Central memory CD4-positive, alpha-beta T cell (primary cell): ENCODE results near the gene TAF15.

ENCODE experiments used
- DNase-seq: peaks from one replicate; pipeline ENCODE4 v3.0.0; 2022
- total RNA-seq, 3 experiments: gene quantifications; one replicate each; lab custom pipeline; 2026; lab: John Stamatoyannopoulos, UW

Gene TAF15
- total RNA-seq: 36.6 to 114 (median 42.3) reads per million in 3 experiments

DNA sequence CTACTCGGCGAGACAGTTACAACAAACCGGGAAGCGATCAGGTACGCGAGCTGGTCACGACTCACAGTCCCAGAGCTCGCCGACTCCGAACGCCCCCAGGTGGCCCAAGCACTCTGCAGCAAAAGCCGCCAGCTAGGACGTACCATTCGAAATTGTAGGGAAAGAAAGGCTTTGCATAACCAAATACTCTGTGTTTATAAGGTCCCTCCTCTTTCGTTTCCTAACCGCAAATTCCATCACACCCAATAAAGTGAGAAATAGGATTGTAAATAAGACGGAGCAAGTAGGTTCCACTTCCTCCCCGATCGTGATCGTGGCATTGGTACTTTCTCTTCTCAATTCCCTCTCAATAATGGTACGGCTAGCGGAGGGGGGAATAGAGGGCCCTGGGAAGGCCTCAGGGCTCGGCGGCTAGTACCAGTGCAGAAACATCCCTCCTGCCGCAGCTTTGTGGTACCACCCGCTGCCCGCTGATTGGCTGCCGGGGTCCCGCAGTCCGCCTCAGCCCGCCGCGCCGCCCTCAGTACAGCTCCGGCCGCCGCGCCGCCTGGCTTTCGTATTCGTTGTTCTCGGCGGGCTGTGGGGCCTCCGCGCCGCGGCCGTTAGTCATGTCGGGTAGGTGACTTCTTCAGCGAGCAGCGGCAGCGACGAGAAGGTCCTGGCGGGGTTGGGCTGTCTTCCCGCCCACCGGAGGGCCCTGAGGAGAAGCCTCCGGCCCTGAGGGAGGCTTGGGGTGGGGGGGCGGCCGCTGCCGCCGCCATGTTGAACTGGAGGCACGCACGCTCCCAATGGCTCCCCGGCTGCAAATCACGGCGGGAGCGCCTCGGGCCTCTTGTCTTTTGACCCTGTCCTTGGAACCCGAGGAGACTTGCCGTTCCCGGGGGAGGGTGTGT is at the start of gene TAF15:
Gene TAF15 (plus strand): TSS at position 523 of the 893 bp plus-strand sequence. CDS start 86 bp downstream, at position 609.
- DNase-seq: peak; percentile 97

DNA sequence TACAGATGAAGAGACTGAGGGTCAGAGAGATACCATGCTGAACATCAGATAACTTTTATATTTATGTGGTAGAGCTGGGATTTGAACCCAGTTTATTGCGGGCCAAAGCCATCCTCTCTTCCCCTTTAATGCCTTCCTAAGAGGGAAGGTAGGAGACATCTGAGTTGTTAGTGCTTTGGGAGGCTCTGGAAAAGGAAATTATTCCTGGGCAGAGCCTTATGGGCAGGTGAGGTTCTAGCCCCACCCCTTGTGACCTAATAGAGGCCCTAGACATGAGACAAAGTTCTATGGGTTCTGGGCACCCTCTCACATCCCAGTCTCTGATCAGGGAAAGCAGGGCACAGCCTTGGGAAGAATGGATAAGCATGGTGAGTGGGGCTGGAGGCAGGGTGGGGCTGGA is 48.7 kb upstream of the TAF15 start, which contains the start of gene C17orf50:
Gene C17orf50 (plus strand): TSS at position 301 of the 400 bp plus-strand sequence. CDS start 55 bp downstream, at position 356.
- DNase-seq: no peak

DNA sequence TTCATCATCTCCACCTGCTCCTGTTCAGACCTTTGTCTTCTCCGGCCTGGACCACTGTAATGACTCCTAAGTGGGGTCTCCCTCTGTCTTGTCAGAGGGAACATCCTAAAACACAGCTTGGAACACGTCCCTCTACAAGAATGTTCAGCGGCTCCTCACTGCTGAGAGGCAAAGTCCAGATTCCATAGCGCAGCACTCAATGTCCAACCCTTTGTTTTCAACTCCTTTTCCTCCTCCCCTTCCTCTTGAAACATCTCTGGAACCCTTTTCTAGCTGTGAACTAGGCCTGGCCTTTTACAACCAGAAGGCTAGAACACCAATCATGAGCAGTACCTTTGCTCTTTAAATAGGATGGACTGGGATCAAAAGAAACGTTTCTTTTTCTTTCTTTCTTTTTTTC is 47.7 kb upstream of the TAF15 start:
- DNase-seq: no peak

DNA sequence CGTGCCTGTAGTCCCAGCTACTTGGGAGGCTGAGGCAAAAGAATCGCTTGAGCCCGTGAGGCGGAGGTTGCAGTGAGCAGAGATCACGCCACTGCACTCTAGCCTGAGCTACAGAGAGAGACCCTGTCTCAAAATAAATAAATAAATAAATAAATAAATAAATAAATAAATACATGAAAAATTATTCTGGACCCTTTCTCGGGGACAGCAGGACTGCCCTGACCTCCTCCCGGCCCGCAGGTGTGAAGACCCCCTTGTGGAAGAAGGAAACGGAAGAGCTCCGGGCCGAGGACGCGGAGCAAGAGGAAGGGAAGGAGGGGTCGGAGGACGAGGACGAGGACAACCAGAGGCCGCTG is 45.5 kb upstream of the TAF15 start:
- DNase-seq: no peak

DNA sequence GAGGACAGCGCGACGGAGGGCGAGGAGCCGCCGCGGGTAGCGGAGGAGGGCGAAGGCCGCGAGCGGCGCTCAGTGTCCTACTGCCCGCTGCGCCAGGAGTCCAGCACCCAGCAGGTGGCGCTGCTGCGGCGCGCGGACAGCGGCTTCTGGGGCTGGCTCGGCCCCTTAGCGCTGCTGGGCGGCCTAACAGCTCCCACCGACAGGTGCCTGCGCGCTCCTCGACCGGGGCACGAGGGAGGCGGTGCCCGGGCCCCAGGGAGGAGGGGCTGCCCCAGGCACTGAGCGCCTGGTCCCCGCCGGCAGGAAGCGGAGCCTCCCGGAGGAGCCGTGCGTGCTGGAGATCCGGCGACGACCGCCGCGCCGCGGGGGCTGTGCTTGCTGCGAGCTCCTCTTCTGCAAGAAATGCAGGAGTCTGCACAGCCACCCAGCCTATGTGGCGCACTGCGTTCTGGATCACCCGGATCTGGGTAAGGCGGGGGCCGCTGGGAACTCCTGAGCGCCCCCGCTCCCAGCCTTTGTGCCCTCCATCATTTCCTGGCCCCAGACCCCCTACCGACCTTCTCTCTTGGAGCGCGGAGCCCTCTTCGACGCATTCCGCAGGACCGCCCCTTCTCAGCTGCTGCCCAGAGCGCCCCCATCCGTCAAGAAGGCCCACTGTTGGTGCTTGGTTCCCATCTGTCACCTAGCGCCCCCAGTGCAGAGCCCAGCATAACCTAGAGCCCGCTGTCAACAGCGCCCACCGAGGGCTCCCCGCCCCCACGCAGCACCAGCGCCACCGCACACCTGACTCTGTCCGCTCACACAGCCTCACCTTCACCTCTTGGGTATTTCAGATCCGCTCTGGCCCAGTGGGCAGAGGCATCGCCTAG is 44.9 kb upstream of the TAF15 start:
- peak; percentile 79 for DNase-seq

DNA sequence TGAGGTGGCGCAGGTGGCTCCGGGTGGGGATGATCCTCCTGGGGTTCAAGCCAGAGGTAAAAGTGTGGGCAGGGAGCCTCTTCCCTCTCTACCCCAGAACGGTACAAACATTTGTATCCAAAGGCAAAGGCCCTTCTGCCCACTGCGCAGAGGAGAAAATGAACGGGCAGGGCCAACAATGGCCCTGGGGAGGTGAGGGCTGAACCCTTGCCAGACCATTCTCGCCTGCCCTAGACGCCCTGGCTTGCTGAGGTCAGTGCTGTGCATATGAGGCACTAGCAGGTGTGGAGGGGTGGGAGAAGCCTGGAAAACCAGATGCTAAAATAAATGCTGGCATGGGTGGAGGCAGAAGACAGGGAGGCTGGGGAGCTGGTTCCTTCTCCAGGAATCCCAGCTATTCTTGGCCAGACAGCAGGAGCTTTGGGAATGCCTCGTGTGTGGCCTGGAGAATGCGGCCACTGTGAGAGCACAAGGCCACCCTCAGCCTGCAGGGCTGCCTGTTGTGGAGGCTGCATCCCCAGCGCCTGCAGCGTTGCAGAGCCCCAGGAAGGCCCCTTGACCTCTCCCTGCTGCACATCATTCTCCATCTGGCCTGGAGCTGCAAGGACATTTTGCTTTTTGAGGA is 44.1 kb upstream of the TAF15 start:
- no peak for DNase-seq

DNA sequence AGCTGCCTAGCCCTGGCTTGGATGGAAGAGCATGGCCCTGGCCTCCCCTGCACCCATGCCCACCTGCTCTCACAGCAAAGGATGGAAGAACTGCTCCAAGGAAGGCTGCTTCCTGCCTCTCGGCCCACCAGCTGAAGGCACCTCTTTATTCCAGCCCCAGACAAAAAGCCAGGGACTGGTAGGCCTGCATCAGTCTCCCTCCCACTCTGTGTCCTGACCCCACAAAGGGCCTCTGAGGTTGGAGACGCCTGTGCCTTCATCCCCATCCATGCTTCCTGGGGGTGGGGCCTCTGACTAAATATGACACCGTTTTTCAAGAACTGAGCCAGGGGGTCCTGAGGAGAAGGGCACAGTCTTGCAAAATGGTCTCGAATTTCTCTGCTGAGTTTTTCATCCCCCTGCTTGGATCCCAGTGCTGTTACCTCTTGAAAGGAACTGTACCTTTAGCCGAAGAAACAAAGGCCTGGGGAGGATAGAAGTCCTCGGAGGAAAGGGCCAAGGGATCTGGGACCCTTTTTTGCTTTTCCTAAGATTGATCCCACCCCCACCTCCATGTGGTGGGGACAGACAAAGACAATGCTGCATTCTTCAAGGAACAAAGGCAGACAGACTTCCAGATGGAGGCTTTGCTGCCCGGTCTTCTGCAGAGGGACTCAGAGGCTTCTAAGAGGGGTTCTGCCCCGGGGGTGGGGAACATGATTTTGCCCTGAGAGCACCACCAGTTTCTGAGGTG is 43.4 kb upstream of the TAF15 start:
- no peak for DNase-seq

DNA sequence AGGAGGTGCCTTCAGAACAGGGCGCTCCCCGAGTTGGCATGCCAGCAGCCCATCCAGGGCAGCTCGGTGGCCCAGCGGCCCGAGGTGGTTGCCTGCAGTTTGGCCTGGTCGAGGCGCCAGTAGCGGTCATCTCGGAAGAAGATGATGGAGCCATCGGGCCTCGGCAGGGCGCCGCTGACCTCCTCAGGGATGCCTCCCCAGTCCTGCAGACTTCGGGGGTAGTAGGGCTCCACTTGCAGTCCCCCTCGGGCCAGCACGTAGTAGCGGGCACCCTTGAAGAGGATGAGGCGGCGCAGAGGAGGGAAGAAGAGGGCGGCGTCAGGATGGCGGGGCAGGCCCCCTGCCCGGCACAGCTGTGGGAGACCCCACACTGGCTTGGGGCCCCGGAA is 42.8 kb upstream of the TAF15 start:
- no peak for DNase-seq

DNA sequence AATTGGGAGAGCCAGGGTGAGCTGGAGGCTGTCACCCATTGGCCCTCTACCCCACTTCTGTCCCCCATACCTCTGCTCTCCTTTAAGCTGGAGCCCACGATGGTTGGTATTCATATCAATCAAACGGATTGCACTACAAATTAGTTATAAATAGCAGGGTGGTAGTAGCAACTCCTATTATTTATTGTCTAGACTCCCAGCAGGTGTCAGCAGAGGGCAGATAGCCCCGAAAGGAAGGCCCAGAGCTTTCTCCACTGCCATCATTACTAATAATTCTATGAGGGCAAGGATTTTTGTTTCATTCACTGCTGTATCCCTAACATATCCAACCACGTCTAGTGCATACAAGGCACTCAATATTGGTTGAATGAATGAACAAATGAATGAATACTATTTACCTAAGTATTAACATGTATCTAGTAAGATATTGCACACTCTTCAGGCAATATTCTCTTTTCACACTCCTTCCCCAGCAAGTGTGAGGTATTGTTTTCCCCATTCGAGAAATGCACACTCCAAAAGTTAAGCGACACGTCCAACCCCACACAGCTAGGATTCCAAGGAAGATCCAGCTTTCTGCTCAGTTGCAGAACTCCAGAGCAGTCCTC is 42.3 kb upstream of the TAF15 start:
- no peak for DNase-seq

DNA sequence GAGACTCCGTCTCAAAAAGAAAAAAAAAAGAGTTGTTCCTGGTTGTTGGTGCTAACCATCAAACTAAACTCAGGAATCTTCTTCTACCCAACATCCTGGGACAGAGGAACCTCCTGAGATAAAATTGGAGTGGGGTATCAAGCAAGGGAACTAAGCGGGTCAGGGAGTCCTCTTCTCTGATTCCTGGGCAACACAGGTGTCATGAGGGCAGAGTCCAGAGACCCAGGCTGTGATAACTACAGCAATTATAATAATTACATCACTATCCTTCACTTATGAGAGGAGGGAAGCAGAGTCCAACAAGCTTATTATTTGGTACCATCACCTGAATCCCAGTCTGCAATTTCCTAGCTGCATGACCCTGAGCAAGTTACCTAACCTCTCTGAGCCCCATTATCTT is 40.5 kb upstream of the TAF15 start:
- no peak for DNase-seq

DNA sequence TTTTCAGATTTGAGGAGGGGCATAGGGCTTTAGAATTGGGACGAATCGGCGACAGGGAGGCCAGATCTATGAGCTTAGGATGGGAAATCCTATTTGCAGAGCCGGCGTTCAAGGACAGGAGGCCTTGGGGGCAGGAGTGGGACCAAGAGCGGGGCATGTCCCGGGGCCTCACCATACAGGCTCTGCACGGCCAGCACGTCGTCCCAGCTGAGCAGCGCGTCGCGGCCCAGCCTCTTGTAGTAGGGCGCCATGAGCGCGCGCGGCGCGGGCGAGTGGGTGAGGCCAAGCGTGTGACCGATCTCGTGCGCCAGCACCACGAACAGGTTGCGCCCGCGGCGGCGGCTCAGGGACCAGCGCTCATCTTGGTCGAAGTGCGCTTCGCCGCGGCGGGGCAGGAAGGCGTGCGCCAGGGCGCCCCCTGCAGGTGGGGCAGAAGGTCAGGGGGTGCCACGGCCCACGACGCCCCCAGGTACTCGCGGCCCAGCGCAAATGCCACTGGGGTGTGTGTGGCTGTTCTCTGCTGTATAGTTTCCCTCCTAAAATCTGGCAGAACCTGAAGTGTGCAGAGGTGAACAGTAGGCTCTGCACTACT is 39.3 kb upstream of the TAF15 start:
- no peak for DNase-seq

DNA sequence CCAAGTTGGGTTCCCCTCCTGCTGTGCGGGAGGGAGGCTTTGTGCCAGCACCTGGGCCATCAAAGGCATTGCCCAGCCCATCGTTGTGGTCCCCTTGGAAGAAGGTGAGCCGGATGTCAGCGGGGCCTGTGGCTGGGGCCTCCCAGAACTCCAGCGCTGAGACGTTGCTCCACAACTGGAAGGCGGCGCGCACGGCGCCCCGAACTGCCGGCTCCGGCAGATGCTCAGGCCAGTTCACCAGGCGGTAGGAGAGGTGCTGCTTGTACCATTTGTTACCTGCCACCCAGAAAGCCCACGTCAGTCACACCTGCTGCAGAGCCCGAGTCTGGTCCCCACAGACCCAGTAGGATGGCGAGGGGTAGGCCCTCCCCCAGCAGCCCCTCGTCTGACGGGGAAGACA is 36.2 kb upstream of the TAF15 start:
- no peak for DNase-seq

DNA sequence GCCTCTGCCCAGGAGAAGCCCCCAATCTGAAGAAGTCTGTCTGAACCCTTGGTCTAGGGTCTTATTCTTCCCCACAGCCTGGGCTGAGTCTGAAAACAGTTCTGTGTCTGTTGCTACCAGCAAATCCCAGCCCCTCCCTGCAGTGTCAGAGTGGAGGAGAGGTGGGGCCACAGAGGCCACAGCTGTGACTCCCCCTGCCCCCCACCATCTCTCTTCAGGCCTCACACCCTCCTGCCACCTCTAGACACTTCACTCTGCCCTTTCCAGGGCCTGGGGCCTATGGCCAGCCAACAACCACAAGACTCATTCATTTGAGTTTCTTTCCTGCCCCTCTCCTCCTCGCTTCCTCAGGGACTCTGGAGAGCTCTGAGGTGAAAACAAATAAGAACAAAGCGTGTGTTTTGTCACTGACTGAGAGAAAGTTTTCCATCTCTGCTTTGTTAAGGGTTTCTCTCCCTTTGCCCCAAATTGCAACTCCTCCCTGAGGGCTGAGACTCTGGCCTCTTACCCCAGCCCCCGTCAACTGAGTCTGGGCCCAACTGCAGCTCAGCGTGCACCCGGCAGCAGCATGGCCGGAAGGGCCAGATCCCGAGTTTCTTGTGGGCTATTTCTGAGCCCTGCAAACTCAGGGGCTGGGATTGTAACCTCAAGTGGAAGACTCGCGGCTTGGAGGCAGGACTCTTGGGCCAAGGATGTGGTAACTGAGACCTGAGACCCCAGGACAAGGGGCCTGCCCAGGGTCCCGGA is 35.4 kb upstream of the TAF15 start:
- DNase-seq: no peak

DNA sequence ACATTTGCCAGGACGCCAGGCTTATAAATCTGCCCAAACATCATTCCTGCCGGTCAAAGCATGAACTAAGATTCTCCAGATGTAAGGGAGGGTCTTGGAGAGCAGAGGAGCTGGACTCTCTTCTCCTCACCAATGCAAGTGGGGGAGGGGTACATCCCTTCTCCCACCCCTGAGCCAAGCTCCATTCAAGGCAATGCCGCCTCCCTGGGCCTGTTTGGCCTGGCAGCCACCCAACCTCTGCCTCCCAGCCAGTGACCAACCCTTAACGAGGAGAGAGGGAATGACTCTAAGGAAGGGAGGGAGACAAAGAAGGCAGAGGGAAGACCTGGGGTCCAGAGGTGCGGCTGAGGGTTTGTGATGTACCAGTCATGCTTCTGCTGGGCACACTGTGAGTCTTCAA is 34.8 kb upstream of the TAF15 start:
- no peak for DNase-seq

DNA sequence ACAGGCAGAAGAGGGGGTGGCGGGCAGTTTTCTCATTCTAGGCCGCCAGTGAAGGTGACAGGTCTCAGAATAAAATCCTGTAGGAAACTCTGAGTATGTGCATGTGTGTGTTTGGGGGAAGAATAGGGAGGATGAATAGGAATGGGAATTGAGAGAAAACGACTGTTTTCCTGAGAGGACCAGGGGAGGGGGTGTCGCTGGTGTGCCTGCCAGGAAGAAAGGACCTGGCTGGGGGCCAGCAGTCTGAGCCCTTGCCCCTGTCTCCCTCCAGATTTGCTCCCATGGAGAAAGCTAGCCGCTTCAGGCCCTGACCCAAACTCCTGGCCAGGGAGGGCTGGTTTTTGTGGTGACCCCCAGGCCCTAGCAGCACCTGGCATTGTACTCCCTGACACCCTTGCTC is 34.2 kb upstream of the TAF15 start:
- DNase-seq: no peak

DNA sequence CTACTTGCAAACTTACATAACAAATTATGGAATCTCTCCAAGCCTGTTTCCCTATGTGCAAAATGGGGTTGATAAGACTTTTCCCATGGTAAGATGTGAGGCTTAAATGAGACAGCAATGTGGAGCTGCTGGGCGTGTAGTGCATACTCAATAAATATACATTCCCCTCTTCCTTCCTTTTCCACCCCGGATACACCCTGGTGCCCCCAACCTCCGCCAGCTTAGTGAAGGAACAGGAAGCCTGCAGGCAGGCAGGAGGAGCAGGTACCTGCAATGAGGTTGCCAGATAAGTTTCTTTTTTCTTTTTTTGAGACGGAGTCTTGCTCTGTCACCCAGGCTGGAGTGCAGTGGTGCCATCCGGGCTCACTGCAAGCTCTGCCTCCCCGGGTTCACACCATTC is 33.7 kb upstream of the TAF15 start:
- no peak for DNase-seq

DNA sequence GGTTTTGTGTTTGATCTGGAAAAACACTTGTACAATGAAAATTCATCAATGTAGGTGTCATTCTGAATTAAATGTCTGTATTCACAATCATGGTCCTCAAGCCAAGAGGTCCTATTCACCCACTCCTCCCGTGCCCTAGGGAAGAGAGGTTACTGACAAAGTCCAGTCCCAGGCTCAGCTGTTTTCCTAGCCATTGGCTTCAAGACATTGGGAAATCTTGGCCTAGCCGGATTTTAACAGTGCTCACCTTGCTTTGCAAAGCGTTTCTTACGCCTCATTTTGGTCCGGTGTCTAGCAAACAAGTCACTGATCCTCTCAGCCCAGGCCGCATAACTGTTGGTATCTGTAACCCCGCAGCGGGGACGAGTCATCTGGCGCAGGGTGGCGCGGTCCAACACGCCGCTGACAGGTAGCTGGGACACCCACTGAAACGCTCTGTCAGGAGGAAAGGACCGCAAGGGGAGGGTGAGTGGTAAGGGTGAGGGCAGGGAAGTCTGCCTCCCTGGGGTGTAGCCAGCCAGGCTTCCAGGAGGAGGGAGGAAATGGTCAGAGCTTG is 30.6 kb upstream of the TAF15 start:
- DNase-seq: no peak

DNA sequence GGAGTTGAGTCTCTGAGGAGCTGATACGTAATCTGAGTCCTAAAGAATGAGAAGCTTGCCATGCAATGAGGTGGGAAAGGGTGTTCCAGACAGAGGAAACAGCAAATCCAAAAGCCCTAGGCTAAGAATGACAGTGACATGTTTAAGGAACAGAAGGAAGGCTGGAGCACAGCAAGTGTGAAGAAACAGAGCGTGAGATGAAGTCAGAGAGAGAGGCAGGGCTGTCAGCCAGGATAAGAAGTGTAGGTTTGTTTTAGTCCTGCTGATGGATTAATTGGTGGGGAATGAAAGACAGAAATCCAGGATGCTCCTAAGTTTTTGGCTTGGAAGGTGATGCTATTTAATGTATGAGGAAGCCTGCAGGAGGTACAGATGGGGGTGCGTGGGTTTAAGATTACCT is 28.3 kb upstream of the TAF15 start:
- DNase-seq: no peak

DNA sequence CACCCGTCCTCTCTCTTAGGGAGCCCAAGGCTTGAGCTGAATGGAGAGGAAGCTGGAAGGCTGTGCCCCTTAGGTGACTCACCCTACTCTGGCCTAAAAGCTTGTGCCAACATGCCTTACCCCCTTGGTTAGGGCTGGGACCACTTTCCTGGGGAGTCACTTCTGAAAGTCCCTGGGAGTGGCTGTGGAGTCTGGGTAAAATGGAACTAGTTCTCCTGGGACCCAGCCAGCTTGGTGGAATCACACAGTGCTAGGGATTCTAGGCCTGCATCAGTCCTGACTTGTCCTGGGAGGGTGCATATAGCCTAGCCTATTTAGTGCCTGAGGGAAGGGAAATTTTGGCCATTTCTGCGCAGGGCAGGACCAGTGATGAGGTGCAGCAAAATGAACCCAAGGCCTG is 24.4 kb upstream of the TAF15 start:
- no peak for DNase-seq

DNA sequence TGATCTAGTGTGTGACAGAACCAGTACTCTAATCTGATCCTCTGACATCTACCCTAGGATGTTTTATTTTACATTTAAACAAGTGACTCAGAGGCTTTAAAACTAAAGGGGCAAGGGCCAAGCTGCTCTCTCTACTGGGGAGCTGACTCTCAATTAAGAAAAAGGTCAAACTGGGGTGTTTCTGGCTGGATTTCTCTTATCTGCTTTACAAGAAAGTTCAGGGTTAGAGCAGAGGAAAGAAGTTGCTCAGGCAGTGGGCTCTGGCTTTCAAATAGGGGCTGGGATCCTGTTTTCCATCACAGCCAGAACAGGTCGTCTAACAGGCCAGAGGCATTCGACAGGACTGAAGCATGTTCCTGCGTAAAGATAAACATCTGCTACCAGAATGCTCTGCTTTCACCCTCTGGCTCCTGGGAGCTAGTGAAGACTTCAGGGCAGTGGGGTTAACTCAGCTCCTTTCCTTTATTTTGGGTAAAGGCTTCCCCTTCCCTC is 22.3 kb upstream of the TAF15 start:
- no peak for DNase-seq
